NB4 (cell line): ENCODE data around the gene ABHD10.

Source experiments
- CTCF ChIP-seq: IDR thresholded peaks from one replicate; pipeline ENCODE4 v1.5.1; 2012; ENCODE audit warnings: low read depth, low read length
- MYC ChIP-seq: IDR thresholded peaks from 2 replicates; pipeline ENCODE4 v1.6.1; 2011; ENCODE audit warnings: low read depth, low read length

DNA sequence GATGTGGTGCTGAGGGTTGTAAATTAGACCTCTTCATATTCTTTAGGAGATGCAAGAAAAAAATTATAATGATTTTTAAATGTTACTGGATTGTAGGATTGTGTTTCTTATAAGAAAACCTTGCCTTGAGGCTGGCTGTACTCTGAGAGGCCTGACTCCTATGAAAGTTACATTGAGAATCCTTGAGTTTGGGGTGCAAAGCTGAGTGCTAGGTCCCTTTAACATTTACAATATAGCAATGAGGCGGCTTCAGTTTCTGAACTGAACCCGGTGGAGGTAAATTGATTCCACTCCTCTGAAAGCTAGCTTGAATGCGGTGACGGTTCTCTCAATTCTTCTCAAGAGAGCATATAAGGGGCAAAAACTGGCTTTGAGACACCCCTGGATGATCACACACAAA lies 55.6 kb downstream of the ABHD10 start, which contains the start of gene TMPRSS7:
- no peak for TF ChIP-seq CTCF
- TF ChIP-seq MYC, result no peak
